SU-DHL-6 (cell line): ENCODE measurements around the gene LPCAT1.

ENCODE experiments used
- H2AFZ ChIP-seq: fragments of 200-600 bp; sonication (generic); 2 replicates; pipeline ENCODE4 v1.6.1; 2014; ENCODE audit warnings: low read depth, mild to moderate bottlenecking, moderate library complexity, mixed read lengths, antibody characterized with exemption, low read length; ENCODE audit not compliant: severe bottlenecking
- H3F3A ChIP-seq: fragments of 200-600 bp; shearing (Covaris generic); 2 replicates; pipeline ENCODE4 v1.6.0; 2016; ENCODE audit warnings: antibody characterized with exemption, mild to moderate bottlenecking; ENCODE audit not compliant: insufficient read depth
- H3K27ac ChIP-seq: fragments of 200-600 bp; sonication (generic); 2 replicates; pipeline ENCODE4 v1.5.1; 2016; ENCODE audit warnings: low read depth, mild to moderate bottlenecking, low read length, moderate library complexity, mixed read lengths
- H3K27me3 ChIP-seq: fragments of 200-600 bp; sonication (generic), shearing (Covaris generic); 2 replicates; pipeline ENCODE4 v1.6.0; 2014; ENCODE audit warnings: mild to moderate bottlenecking, low read length
- H3K36me3 ChIP-seq: fragments of 200-600 bp; sonication (generic); 2 replicates; pipeline ENCODE4 v1.6.1; 2014; ENCODE audit warnings: mild to moderate bottlenecking, low read length, mixed read lengths
- H3K4me2 ChIP-seq: fragments of 300-600, 200-600 bp; shearing (Covaris generic), sonication (generic); 2 replicates; pipeline ENCODE4 v1.6.0; 2014; ENCODE audit warnings: low read length, low read depth, mild to moderate bottlenecking; ENCODE audit not compliant: poor library complexity, severe bottlenecking
- H3K4me3 ChIP-seq: fragments of 200-600 bp; sonication (generic); 2 replicates; pipeline ENCODE4 v1.5.1; 2014; ENCODE audit warnings: antibody characterized with exemption, low read length, mild to moderate bottlenecking, mixed read lengths; ENCODE audit not compliant: insufficient read depth, poor library complexity, severe bottlenecking
- H3K79me2 ChIP-seq: fragments of 200-600 bp; sonication (generic); 2 replicates; pipeline ENCODE4 v1.6.1; 2014; ENCODE audit warnings: mild to moderate bottlenecking, low read length, moderate library complexity; ENCODE audit not compliant: insufficient read depth
- H3K9ac ChIP-seq: fragments of 200-600 bp; sonication (generic); 2 replicates; pipeline ENCODE4 v1.7.0; 2014; ENCODE audit warnings: mild to moderate bottlenecking, low read length
- H3K9me2 ChIP-seq: fragments of 200-600 bp; sonication (generic); replicated peaks from 2 replicates; pipeline ENCODE4 v1.6.1; 2014; ENCODE audit warnings: low read length; ENCODE audit not compliant: insufficient read depth
- H3K9me3 ChIP-seq: fragments of 200-600 bp; sonication (generic); 2 replicates; pipeline ENCODE4 v1.6.1; 2014; ENCODE audit warnings: low read length, mixed read lengths; ENCODE audit not compliant: insufficient read depth
- H4K20me1 ChIP-seq: fragments of 200-600 bp; sonication (generic); 2 replicates; pipeline ENCODE4 v1.6.1; 2014; ENCODE audit warnings: low read depth, mild to moderate bottlenecking, antibody characterized with exemption, low read length, moderate library complexity, mixed read lengths
- EZH2phosphoT487 ChIP-seq: fragments of 200-600 bp; sonication (generic), shearing (Covaris generic); conservative IDR thresholded peaks from 2 replicates; pipeline ENCODE4 v1.6.1; 2018; ENCODE audit warnings: mild to moderate bottlenecking, antibody characterized with exemption, low read length, moderate library complexity, mixed read lengths
- TF ChIP-seq, protein P1 (sequence below): fragments of 200-600 bp; sonication (generic); IDR thresholded peaks from one replicate; pipeline ENCODE4 v1.5.1; 2017; ENCODE audit warnings: antibody characterized with exemption, mild to moderate bottlenecking, low read length, moderate library complexity; ENCODE audit not compliant: insufficient read depth, poor library complexity, severe bottlenecking

The LPCAT1 gene

DNA sequence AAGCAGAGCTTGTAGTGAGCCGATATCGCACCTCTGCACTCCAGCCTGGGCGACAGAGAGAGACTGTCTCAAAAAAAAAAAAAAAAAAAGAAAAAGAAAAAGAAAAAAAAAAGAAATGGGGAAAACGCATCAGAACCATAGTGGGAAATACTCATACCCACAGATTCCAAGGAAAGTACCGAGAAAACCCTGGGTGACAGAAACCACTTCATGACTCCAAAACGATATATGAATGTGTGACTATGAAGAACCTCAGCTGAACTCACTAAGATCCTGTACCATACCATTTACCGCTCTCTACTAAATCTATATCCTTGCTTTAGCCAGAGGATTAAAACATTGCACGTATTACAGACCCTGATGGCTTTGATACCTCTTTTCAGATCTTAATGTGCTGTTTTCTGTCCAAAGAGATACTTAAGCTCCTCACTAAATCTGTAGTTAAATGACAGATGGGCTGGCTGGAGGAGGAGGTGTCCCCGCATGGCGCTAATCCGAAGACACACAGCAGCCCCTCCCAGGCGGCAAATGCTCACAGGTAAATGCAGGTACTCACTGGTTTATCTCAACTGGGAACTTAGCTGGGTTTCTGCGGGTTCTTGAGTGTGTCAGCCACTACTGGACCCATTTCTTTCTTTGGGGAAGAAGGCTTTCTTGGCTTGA is 2.8 kb downstream of the LPCAT1 start:
- TF ChIP-seq, protein P1, sequence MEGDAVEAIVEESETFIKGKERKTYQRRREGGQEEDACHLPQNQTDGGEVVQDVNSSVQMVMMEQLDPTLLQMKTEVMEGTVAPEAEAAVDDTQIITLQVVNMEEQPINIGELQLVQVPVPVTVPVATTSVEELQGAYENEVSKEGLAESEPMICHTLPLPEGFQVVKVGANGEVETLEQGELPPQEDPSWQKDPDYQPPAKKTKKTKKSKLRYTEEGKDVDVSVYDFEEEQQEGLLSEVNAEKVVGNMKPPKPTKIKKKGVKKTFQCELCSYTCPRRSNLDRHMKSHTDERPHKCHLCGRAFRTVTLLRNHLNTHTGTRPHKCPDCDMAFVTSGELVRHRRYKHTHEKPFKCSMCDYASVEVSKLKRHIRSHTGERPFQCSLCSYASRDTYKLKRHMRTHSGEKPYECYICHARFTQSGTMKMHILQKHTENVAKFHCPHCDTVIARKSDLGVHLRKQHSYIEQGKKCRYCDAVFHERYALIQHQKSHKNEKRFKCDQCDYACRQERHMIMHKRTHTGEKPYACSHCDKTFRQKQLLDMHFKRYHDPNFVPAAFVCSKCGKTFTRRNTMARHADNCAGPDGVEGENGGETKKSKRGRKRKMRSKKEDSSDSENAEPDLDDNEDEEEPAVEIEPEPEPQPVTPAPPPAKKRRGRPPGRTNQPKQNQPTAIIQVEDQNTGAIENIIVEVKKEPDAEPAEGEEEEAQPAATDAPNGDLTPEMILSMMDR: no peak
- no peak for TF ChIP-seq EZH2phosphoT487
- Histone ChIP-seq H3K9ac (no peak overlapping the region), H3K9me3 (no peaks in the 10 kb centered on the region), H3K9me2 (no peaks in the 10 kb centered on the region), H4K20me1 (no peaks in the 10 kb centered on the region), H3K27ac (no peak overlapping the region), H3K36me3 (0 out of 2 replicates have a peak, but pooled peaks cover 6% of the 10 kb centered on the region), H3K4me2 (no peak overlapping the region), H2AFZ (no peak overlapping the region), H3F3A (no peaks in the 10 kb centered on the region), H3K4me3 (no peak overlapping the region), H3K79me2 (peaks cover 67% of the 10 kb centered on the region), H3K27me3 (no peaks in the 10 kb centered on the region)

DNA sequence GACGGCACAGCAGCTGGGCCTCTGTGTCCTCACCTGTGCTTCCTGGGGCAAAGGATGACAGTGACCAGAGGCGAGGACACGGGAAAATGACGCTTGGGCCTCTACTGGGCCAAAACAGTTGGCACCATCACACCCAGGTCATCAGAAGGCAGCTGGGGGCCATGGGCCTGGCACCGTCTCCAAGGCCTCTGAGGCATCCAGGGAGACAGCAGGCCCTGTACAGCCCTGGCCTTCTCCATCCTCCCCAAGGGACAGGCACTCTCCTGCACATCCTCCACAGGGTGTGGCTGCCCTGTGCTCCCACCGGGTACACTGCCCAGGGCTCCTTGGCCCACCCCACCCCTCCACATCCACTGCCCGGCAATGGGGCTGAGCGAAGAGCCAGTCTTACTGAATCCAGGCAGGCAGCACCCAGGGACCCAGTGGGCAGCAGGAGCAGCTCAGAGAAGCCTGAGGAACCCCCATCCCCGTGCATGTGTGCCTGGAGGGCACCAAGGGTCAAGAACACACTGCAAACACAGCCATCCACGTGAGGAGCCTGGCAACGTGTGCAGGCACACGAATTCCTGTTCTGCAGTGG is 4.0 kb downstream of the LPCAT1 start:
- no peak for TF ChIP-seq EZH2phosphoT487

DNA sequence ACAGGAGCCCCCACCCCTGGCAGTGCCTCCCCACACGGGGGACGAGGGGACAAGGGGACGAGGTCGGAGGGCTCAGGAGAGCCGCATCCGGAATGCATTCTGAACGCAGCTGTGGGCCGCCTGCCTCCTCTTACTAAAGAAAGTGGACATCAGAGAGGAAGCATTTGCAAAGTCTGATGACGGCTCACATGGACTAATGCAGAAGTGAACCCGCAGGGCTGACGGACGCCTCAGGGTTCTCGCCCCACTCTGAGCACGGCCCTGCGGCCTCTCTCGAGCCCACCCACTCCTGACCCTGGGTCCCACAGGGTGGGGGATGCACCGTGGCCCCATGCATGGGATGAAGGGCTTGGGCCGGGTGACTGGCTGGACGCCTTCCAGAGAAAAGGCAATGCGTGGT is 5.9 kb downstream of the LPCAT1 start:
- Histone ChIP-seq H3K27ac (no peak overlapping the region), H2AFZ (no peak overlapping the region), H3K4me3 (no peak overlapping the region), H3K27me3 (no peaks in the 10 kb centered on the region), H3K9me3 (no peaks in the 10 kb centered on the region), H3K36me3 (0 out of 2 replicates have a peak, but pooled peaks cover 6% of the 10 kb centered on the region), H4K20me1 (no peaks in the 10 kb centered on the region), H3K9me2 (no peaks in the 10 kb centered on the region), H3K4me2 (no peak overlapping the region), H3K79me2 (peaks cover 92% of the 10 kb centered on the region), H3K9ac (no peak overlapping the region), H3F3A (no peaks in the 10 kb centered on the region)
- TF ChIP-seq EZH2phosphoT487: no peak
- TF ChIP-seq, protein P1: no peak

More for the DNA sequence above, 4.0 kb downstream of the LPCAT1 start:
- no peaks in the 10 kb centered on the region for H3K27me3 ChIP-seq
- H3K4me2 ChIP-seq: no peak overlapping the region
- 0 out of 2 replicates have a peak, but pooled peaks cover 6% of the 10 kb centered on the region for H3K36me3 ChIP-seq
- H4K20me1 ChIP-seq: no peaks in the 10 kb centered on the region
- H3K4me3 ChIP-seq: no peak overlapping the region
- H3K9me2 ChIP-seq: no peaks in the 10 kb centered on the region
- no peak overlapping the region for H3K9ac ChIP-seq
- H2AFZ ChIP-seq: no peak overlapping the region
- H3K79me2 ChIP-seq: peaks cover 78% of the 10 kb centered on the region
- no peaks in the 10 kb centered on the region for H3K9me3 ChIP-seq
- H3F3A ChIP-seq: no peaks in the 10 kb centered on the region
- no peak overlapping the region for H3K27ac ChIP-seq
